Astrocyte of the cerebellum (primary cell): ENCODE results near the gene ZNF423.

Source experiments
- DNase-seq: peaks from one replicate; pipeline ENCODE4 v3.0.0-alpha.2; 2011; ENCODE audit warnings: low read depth
- H3K4me3 ChIP-seq: 2 replicates; pipeline ENCODE4 v1.5.1; 2011; ENCODE audit warnings: mild to moderate bottlenecking, low read depth, low read length, moderate library complexity
- in situ Hi-C: cut with HindIII; loops from 2 replicates; pipeline ENCODE4 v1.10.0; 2017; ENCODE audit warnings: low sequenced_read_pairs
- TF ChIP-seq, protein P1 (sequence below): IDR thresholded peaks from 2 replicates; pipeline ENCODE4 v1.5.1; 2012; ENCODE audit warnings: low read length, low read depth, moderate library complexity, mild to moderate bottlenecking; ENCODE audit errors: missing control alignments

Gene ZNF423

DNA sequence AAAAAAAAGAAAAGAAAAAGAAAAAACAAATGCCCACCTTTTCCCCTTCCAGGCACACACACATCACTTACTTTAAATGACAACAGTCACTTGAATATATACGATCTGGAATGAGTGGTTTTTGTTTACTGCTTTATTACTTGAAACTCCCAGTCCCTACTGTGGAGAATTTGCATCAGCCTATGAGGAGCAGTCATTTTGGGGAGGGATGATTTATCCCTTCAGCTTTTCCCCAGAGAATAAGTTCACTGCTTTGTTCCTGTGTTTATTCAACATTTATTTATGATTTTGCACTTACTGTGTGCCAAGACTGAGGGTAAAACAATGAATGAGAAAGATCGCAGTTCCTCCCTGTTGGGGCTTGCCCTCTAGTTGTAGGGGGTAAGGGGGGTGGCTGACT is 4.7 kb upstream of the ZNF423 start:
- TF ChIP-seq, protein P1, sequence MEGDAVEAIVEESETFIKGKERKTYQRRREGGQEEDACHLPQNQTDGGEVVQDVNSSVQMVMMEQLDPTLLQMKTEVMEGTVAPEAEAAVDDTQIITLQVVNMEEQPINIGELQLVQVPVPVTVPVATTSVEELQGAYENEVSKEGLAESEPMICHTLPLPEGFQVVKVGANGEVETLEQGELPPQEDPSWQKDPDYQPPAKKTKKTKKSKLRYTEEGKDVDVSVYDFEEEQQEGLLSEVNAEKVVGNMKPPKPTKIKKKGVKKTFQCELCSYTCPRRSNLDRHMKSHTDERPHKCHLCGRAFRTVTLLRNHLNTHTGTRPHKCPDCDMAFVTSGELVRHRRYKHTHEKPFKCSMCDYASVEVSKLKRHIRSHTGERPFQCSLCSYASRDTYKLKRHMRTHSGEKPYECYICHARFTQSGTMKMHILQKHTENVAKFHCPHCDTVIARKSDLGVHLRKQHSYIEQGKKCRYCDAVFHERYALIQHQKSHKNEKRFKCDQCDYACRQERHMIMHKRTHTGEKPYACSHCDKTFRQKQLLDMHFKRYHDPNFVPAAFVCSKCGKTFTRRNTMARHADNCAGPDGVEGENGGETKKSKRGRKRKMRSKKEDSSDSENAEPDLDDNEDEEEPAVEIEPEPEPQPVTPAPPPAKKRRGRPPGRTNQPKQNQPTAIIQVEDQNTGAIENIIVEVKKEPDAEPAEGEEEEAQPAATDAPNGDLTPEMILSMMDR: no peak
- in situ Hi-C loops: no loop called here
- no peak overlapping the region for H3K4me3 ChIP-seq
- no peak for DNase-seq

DNA sequence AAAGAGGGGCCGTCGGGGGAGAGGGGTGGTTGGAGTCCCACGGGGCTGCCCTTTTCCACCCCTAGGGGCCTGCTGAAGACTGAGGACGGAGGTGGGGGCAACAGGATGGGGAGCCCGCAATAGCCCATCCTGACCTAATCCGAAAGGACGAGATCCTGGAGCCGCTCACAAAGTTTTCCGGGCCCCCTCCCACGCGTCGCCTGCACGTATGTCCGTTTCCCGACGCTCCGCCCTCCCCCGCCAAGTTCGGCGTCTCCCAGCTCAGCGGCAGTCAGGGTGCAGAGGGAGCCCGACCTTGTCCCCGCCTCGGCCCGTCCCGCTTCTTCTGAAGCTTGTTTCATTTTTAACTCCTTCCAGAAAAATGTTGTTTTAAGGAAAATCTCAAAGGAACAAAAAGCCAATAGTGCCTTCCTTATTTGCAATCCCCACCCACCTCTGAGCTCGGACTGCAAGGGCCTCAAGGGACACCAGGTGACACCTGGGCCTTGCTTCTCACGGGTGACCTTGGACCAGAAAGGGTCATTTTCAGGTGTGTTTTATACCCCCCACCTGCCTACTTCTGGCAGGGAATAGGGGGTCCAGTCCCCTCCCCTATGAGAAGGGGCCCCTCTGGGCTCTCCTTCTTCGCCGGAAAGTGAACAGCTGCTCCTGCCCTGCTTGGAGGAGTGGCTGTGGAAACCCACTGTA is 3.4 kb upstream of the ZNF423 start:
- DNase-seq: no peak
- TF ChIP-seq, protein P1: no peak
- in situ Hi-C loops: no loop called here
- H3K4me3 ChIP-seq: peak overlapping the region; percentile 66

DNA sequence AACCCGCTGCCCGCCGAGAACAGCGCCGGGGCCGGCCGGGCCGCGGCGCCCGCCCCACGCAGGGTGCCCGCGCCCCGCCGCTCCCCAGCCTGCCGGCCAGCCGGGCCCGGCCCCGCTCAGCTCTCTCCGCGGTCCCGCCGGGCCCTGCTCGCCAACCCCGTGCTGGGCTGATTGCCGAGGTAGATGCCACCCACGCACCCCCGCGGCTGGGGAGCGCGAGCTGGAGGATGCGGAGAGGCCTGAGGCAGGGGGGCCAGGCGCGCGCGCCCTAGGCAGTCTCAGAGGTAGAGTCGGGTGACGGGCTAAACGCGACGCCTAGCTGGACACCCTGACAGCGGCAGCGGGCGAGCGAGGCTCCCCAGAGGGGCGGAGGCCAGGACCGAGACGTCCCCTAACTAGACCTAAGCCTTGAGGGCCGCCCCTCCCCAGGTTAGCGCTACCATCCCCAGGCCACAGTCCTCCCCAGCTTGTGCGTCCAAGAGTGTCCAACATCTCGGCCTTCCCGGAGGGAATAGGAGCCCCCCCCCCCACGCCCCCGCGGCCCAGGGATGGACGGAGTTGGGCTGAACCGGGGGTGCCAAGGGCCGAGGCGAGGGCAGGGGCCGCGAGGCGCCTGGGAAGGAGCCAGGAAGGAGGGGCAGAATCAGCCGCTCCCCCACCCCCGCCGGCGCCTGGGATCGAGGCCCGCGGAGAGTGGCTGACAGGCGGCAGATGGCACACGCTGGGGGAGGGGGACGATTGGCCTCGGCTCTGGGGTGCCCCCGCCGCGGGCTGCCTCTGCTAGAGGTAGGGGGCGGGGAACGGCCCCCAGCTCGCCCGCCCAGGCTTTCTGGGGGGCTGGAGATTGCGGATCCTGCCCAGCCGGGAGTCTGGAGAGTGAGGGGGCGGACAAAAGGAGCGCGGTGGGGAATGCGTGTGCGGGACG is 2.5 kb upstream of the ZNF423 start:
- TF ChIP-seq, protein P1: no peak
- H3K4me3 ChIP-seq: peak overlapping the region; percentile 66
- DNase-seq: no peak
- in situ Hi-C loops: no loop called here

DNA sequence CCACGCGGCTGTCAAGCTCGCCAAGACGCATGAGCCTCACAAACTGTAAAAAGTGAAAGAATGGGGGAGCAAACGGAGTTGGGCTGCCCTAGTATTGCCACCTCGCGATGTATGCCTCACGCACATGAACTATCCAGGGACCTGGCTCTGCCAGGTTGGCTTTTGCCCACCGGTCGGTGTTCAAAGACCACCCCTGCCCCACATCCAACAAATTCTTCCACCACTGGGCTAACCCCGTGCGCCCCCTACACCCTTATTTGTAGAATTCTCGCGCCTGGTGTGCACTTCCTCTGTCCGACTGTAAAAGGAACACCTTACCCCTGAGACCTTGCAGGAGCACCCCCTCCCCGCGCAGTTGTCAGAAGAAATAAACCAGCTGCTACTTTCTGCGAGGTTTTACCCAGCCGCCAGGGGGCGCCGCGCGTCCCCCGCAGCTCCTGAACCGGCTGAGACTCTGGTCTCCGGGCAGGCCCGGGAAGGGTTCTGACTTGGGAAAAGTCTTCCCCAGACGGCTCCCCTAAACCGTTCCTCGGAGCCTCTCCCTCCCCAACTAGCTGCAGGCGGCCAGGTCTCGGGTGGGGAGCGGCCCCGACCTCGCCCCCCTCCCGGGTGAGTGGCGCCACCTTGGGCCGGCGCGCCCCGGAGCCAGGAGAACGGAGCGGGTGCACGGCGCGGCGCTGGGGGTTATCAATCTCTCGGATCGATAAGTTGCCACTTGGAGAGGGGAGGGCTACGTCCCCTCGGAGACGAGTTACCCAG is 1.7 kb upstream of the ZNF423 start:
- TF ChIP-seq, protein P1: peak; percentile 82
- peak overlapping the region; percentile 66 for H3K4me3 ChIP-seq
- no peak for DNase-seq
- in situ Hi-C loops: no loop called here

DNA sequence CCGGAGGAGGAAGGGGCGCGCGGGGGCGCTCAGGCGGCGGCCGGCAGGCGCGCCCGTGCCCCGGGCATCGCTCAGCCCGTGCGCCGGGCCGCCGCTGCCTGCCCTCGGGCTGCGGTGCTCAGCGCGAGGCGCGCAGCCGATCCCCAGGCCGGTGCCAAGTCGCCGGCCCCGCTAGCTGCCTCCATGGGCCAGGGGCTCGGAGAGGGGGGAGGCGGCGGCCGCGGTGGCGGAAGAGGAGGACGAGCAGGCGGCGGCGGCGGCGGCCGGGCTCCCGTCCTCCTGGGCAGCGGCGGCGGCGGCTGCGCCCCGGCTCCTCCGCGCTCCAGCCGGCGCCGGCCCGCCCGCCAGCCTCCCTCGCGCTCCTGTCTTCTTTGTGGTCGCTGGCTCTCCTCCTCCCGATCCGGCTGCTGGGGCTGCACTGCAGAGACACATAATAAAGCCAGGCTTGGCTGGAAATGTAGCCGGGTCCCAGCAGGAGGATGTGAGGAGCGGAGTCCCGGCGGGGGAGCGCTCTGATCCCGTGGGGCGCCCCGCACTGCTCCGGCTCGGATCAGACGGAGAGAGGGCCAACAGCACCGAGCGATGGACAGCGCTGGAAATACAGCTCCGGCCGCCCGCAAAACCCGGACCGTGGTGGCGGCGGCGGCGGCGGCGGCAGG is 889 bp upstream of the ZNF423 start:
- in situ Hi-C loops: no loop called here
- peak; percentile 70 for DNase-seq
- TF ChIP-seq, protein P1: peak; percentile 36
- peak overlapping the region; percentile 66 for H3K4me3 ChIP-seq
